ENCODE data around the gene MDM4.
A peak's percentile ranks its signal among the peaks of the same experiment; 100 is the strongest.
"Not testable (repeated sequence)": the region's sequence is repeated elsewhere in the genome, so short reads cannot be mapped to it uniquely, and the experiment has no call there.

Gene MDM4

GRCh38 chr1:204520834-204521709 is 4.9 kb downstream of the MDM4 start:
- TF ChIP-seq, protein P1, sequence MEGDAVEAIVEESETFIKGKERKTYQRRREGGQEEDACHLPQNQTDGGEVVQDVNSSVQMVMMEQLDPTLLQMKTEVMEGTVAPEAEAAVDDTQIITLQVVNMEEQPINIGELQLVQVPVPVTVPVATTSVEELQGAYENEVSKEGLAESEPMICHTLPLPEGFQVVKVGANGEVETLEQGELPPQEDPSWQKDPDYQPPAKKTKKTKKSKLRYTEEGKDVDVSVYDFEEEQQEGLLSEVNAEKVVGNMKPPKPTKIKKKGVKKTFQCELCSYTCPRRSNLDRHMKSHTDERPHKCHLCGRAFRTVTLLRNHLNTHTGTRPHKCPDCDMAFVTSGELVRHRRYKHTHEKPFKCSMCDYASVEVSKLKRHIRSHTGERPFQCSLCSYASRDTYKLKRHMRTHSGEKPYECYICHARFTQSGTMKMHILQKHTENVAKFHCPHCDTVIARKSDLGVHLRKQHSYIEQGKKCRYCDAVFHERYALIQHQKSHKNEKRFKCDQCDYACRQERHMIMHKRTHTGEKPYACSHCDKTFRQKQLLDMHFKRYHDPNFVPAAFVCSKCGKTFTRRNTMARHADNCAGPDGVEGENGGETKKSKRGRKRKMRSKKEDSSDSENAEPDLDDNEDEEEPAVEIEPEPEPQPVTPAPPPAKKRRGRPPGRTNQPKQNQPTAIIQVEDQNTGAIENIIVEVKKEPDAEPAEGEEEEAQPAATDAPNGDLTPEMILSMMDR (IDR thresholded peaks at IDR 0.05; ENCODE audit: borderline replicate concordance, insufficient read depth, low read depth, low read length): no peak
- H3K4me3 ChIP-seq (ENCODE audit: low read depth, low read length): peak overlapping the region; percentile 24

GRCh38 chr1:204521941-204522521 is 5.8 kb downstream of the MDM4 start:
- H3K4me3 ChIP-seq (ENCODE audit: low read depth, low read length): not testable (repeated sequence)

GRCh38 chr1:204523605-204524215 is 7.5 kb downstream of the MDM4 start:
- TF ChIP-seq, protein P1 (IDR thresholded peaks at IDR 0.05; ENCODE audit: borderline replicate concordance, insufficient read depth, low read depth, low read length): no peak
- no peak overlapping the region for H3K4me3 ChIP-seq (ENCODE audit: low read depth, low read length)

- TF ChIP-seq, protein P1 (IDR thresholded peaks at IDR 0.05; ENCODE audit: borderline replicate concordance, insufficient read depth, low read depth, low read length): no peak
- H3K4me3 ChIP-seq (ENCODE audit: low read depth, low read length): no peak overlapping the region
Observed at GRCh38 chr1:204524986-204525385, 8.8 kb downstream of the MDM4 start.

DNA sequence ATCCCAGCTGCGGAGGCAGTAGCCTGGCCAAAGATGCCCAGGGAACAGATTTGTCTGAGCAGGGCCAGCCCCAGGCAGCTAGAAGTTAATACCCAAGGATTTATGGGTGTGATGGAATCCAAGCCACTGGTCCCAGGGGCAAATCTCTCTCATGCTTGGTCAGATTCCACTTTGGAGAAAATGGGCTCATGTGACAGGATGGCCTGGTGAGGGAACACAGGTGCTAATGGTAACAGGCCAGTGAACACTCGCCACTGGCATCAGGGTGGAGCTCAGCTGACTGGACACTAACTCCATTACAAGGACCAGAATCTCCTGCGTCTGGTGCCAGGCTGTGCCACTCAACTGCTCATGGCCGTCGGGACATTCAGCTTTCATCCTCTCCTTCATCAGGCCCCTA is 12.0 kb downstream of the MDM4 start:
- H3K4me3 ChIP-seq (ENCODE audit: low read depth, low read length): no peak overlapping the region
- TF ChIP-seq, protein P1 (IDR thresholded peaks at IDR 0.05; ENCODE audit: borderline replicate concordance, insufficient read depth, low read depth, low read length): no peak

- TF ChIP-seq, protein P1 (IDR thresholded peaks at IDR 0.05; ENCODE audit: borderline replicate concordance, insufficient read depth, low read depth, low read length): no peak
- H3K4me3 ChIP-seq (ENCODE audit: low read depth, low read length): no peak overlapping the region
Observed at GRCh38 chr1:204528677-204529076, 12.5 kb downstream of the MDM4 start.

DNA sequence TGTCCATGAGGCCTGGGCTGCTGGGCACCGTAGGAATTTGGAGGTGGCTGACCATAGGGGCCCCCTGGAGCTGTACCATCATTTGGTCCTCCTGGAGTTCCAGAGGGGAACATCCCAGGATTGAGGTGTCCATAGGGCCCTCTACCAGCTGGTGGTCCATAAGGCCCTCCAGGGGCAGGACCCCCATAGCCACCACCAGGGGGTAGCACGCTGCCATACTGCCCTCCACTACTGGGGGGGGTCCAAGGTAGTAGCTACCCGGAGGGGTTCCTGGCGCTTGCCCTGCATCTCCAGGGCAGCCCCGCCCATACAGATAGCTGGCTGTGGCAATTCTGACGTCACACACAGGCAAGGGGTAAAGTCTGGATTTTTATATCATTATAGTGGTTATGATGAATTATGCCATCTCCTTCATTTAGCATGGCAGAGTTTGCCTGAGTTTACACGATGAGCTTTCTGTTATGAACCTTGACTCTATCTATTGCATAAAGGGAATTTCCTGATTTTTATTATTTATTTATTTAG is 13.2 kb downstream of the MDM4 start:
- TF ChIP-seq, protein P1 (IDR thresholded peaks at IDR 0.05; ENCODE audit: borderline replicate concordance, insufficient read depth, low read depth, low read length): no peak
- no peak overlapping the region for H3K4me3 ChIP-seq (ENCODE audit: low read depth, low read length)

All from GM12875 (cell line).